Astrocyte of the cerebellum (primary cell): ENCODE measurements around the gene PPP4C.

Source experiments
- DNase-seq: peaks from one replicate; pipeline ENCODE4 v3.0.0-alpha.2; 2011; ENCODE audit warnings: low read depth
- H3K4me3 ChIP-seq: 2 replicates; pipeline ENCODE4 v1.5.1; 2011; ENCODE audit warnings: mild to moderate bottlenecking, low read depth, low read length, moderate library complexity
- in situ Hi-C: cut with HindIII; loops from 2 replicates; pipeline ENCODE4 v1.10.0; 2017; ENCODE audit warnings: low sequenced_read_pairs
- TF ChIP-seq, protein P1 (sequence below): IDR thresholded peaks from 2 replicates; pipeline ENCODE4 v1.5.1; 2012; ENCODE audit warnings: low read length, low read depth, moderate library complexity, mild to moderate bottlenecking; ENCODE audit errors: missing control alignments

PPP4C gene

DNA sequence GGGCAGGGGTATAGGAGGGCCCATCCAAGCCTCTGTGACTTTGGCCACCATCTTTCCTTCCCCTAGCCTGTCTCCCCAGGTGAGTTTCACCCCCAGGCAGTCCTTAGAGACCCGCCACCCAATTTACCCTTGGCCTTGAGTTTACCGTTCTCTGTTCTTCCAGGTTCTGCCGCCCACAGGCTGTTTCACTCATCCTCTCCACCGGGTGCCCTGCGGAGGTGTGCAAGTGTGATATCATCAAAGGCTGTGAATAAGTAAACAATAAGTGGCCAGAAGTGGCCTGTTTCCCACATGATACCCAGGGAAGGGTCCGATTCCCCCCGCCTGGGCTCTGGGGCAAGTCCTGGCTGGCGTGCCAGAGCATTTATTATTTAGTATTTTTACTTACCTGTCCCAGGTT, 29.6 kb upstream of the PPP4C start:
- in situ Hi-C loops, result no loop called here
- DNase-seq, result no peak
- no peak overlapping the region for H3K4me3 ChIP-seq
- TF ChIP-seq, protein P1, sequence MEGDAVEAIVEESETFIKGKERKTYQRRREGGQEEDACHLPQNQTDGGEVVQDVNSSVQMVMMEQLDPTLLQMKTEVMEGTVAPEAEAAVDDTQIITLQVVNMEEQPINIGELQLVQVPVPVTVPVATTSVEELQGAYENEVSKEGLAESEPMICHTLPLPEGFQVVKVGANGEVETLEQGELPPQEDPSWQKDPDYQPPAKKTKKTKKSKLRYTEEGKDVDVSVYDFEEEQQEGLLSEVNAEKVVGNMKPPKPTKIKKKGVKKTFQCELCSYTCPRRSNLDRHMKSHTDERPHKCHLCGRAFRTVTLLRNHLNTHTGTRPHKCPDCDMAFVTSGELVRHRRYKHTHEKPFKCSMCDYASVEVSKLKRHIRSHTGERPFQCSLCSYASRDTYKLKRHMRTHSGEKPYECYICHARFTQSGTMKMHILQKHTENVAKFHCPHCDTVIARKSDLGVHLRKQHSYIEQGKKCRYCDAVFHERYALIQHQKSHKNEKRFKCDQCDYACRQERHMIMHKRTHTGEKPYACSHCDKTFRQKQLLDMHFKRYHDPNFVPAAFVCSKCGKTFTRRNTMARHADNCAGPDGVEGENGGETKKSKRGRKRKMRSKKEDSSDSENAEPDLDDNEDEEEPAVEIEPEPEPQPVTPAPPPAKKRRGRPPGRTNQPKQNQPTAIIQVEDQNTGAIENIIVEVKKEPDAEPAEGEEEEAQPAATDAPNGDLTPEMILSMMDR, result no peak

DNA sequence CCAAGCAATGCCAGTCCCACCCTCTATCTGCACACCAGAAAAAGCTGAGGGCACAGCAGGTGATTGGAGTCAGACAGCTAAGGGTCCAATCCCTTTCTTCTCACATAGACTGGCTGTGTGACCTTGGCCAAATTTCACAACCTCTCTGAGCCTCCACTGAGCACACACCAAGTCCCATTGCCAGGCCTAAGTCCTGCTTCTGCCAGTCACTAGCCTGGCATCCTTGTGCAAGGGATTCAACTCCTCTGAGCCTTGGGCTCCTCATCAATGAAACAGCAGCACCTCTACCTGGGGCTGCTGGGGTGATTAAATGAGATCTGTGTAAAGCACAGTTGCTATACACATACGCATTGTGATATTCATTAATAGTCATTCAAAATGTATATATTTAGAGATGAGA, 29.2 kb upstream of the PPP4C start:
- no peak for DNase-seq
- no peak overlapping the region for H3K4me3 ChIP-seq
- TF ChIP-seq, protein P1, result no peak
- in situ Hi-C loops, result no loop called here

DNA sequence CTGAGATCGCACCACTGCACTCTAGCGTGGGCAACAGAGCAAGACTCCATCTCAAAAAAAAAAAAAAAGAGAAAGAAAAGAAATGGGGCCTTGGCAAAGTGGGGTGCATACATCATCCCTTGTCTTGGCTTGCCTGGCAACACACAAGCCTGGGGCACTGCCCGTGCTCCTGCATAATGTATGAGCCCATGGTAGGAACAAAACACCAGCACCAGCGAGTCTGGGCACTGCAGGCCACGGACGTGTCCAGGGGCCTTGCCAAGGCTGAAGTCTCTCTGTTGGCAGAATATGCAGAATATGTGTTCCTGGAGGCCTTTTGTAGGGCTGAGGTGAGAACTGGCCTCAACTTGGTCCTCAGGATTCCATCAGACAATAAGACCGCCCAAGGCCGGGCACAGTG, 25.9 kb upstream of the PPP4C start:
- TF ChIP-seq, protein P1, result no peak
- in situ Hi-C loops, result loop anchor here (5.0 kb wide), 1 partner anchor 67 kb away; no protein-coding TSS in a partner anchor
- no peak overlapping the region for H3K4me3 ChIP-seq
- no peak for DNase-seq

DNA sequence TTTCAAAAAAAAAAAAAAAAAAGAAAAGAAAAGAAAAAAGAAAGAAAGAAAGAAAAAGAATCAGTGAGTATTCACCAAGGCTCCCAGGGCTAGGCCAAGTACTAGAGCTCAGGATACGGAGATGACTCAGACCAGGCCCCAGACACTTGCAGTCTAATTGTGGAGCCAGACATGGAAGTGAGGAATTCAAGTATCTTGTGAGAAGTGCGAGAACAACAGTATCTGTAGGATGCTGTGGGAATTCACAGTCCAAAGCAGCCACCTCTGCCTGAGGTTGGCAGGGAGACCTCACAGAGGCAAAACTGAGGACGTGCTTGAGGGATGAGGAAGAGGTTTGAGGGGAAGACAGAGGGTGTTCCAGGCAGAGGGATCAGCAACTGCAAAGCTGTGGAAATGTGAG, 24.3 kb upstream of the PPP4C start:
- in situ Hi-C loops, result loop anchor here (5.0 kb wide), 1 partner anchor 66 kb away; no protein-coding TSS in a partner anchor
- DNase-seq, result no peak
- no peak overlapping the region for H3K4me3 ChIP-seq
- TF ChIP-seq, protein P1, result no peak

DNA sequence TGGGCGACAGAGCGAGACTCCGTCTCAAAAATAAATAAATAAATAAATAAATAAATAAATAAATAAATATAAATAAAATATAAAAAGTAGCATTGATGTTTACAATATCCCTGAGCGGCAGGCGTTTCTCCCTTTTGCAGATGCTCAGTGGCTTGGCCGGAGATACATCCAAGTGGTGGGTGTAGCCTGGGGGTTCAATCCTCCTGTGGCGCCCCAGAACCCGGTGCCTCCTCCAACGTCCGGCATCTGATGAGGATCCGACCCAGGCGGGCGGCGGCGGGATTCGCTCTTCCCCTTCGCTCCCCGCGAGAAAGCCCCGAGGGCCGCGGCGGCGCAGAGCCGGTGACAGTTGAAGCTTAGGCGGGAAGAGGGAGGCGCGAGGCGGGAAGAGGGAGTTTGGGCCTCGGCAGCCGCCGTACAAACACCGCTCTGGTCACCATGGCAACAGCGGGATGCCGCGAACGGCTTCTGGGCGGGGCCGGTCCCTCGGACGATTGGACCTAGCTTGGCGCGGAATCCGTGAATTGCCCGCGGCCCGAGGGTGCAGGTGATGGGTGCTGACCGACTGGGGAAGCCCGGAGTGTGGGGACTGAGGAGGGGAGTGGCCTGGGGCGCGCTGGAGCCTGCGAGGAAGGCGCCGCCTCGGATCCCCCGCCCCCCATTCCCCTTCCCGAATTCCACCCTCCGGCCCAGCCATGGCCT, 23.0 kb upstream of the PPP4C start:
- peak overlapping the region; percentile 87 for H3K4me3 ChIP-seq
- in situ Hi-C loops, result loop anchor here (5.0 kb wide), 1 partner anchor 64 kb away; no protein-coding TSS in a partner anchor
- TF ChIP-seq, protein P1, result no peak
- DNase-seq, result peak; percentile 69

DNA sequence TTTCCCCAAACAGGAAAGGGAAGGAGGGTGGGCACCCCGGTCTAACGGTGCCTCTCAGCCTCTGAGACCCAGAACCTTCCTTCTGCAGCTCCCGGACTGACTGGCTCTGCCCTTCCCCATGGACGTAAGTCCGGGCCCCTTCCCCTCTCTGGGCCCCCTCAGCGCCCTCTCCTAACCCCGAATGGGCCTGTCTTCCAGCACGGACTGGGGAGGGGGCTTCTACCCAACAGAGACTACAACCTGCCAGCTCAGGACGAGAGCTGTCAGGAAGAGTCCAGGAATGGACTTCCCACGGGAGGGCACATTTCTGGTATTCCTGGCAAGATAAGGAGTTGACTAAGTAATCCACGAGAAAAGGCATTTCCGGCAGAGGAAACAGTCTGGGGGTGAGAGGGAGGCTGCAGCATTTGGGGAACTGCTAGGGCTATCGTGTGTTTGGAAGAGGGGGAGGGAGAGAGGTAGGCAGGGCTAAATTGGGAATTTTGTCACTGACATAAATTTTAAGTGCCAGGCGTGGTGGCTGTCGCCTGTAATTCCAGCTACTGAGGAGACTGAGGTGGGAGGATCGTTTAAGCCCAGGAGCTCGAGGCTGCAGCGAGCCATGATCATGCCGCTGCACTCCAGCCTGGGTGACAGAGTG, 22.3 kb upstream of the PPP4C start:
- TF ChIP-seq, protein P1, result no peak
- in situ Hi-C loops, result loop anchor here (5.0 kb wide), 1 partner anchor 64 kb away; no protein-coding TSS in a partner anchor
- peak overlapping the region; percentile 87 for H3K4me3 ChIP-seq
- no peak for DNase-seq
